ENCODE results near the gene DNER. TPM values are rescaled to one million over a fixed set of nuclear protein-coding genes. Genes with fewer than 3 reads are reported as not detected.

DNER gene
- total RNA-seq, 3 donors from 2014 or later: 0.55 to 8.4 (median 0.99) TPM

DNA sequence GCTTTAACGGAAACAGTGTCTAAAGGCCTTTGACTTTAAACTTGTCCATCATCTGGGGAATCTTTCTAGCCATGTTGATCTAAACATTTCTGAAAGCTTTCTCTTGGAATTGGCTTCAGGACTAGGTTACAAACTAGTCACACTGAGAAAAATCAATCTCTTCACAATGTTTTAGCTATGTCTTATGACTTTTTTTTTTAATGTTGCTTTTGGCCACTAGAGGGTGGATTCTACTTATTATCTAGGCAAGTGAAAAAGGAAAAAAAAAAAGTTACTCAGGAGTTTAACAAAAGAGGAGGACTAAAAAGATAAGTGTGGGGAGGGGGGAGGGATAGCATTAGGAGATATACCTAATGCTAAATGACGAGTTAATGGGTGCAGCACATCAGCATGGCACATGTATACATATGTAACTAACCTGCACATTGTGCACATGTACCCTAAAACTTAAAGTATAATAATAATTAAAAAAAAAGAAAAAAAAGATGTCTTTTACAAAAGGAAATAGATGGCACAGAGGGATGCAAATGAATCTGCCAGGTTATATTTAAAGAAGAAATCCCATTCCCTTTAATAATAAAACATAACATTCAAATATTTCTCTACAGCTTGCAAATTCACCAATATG lies 282.9 kb downstream of the DNER start:
- no peaks in the 10 kb centered on the region for H3K4me1 ChIP-seq (ENCODE audit: low read depth)
- ATAC-seq (no peak), DNase-seq (no peak)
- no peak for TF ChIP-seq CTCF (IDR thresholded peaks at IDR 0.05)
- no peaks in the 10 kb centered on the region for H3K36me3 ChIP-seq (ENCODE audit: low read depth)
- H3K4me3 ChIP-seq: no peak overlapping the region
- no peaks in the 10 kb centered on the region for H3K9me3 ChIP-seq
- intact Hi-C loops (cut with DNase I, micrococcal nuclease): loop anchor here in 1 of 2 donors (5.0 kb wide), 1 partner anchor 156 kb away; no protein-coding TSS in a partner anchor

- ATAC-seq: no peak
- H3K4me1 ChIP-seq (ENCODE audit: low read depth): no peaks in the 10 kb centered on the region
- intact Hi-C loops (cut with DNase I, micrococcal nuclease): no loop called here
- no peaks in the 10 kb centered on the region for H3K9me3 ChIP-seq
- DNase-seq: no peak
- no peak overlapping the region for H3K4me3 ChIP-seq
- no peaks in the 10 kb centered on the region for H3K36me3 ChIP-seq (ENCODE audit: low read depth)
- no peak for TF ChIP-seq CTCF (IDR thresholded peaks at IDR 0.05)
Measured at GRCh38 chr2:229429589-229429988, 284.8 kb downstream of the DNER start.

DNA sequence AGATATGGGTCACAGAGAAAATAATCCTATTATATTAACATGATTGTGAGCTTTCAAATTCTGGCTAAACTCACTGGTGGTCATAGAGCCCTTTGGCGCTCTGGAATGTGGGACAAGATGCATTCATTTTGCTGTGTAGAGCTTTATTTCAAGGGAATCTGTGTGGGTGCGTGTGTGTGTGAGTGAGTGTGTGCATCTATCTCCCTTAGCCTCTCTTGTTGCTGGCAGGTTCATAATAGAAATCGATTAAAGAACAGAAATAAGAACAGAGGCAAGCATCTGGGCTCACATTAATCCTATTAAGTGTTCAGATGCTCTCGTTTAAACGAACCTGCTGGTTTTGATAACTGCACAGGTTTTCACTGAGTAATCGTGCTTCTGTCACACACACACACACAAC lies 287.9 kb downstream of the DNER start:
- Histone ChIP-seq H3K4me1 (ENCODE audit: low read depth) (no peaks in the 10 kb centered on the region), H3K4me3 (no peak overlapping the region), H3K9me3 (no peaks in the 10 kb centered on the region), H3K36me3 (ENCODE audit: low read depth) (no peaks in the 10 kb centered on the region)
- no peak for TF ChIP-seq CTCF (IDR thresholded peaks at IDR 0.05)
- DNase-seq (no peak), ATAC-seq (no peak)
- intact Hi-C loops (cut with DNase I, micrococcal nuclease): no loop called here

GRCh38 chr2:229425598-229425997 lies 288.8 kb downstream of the DNER start:
- intact Hi-C loops (cut with DNase I, micrococcal nuclease): no loop called here
- ATAC-seq: no peak

GRCh38 chr2:229422063-229422462 lies 292.3 kb downstream of the DNER start:
- H3K9me3 ChIP-seq: no peaks in the 10 kb centered on the region
- no peak for TF ChIP-seq CTCF (IDR thresholded peaks at IDR 0.05)
- ATAC-seq: no peak
- H3K4me1 ChIP-seq (ENCODE audit: low read depth): no peaks in the 10 kb centered on the region
- H3K36me3 ChIP-seq (ENCODE audit: low read depth): no peaks in the 10 kb centered on the region
- H3K4me3 ChIP-seq: no peak overlapping the region
- no peak for DNase-seq
- intact Hi-C loops (cut with DNase I, micrococcal nuclease): no loop called here

More at GRCh38 chr2:229425598-229425997, 288.8 kb downstream of the DNER start:
- no peaks in the 10 kb centered on the region for H3K4me1 ChIP-seq (ENCODE audit: low read depth)
- no peaks in the 10 kb centered on the region for H3K9me3 ChIP-seq
- DNase-seq: no peak
- no peak overlapping the region for H3K4me3 ChIP-seq
- H3K36me3 ChIP-seq (ENCODE audit: low read depth): no peaks in the 10 kb centered on the region
- no peak for TF ChIP-seq CTCF (IDR thresholded peaks at IDR 0.05)

- intact Hi-C loops (cut with DNase I, micrococcal nuclease): no loop called here
- Histone ChIP-seq H3K4me1 (ENCODE audit: low read depth) (no peaks in the 10 kb centered on the region), H3K4me3 (no peak overlapping the region), H3K9me3 (no peaks in the 10 kb centered on the region), H3K36me3 (ENCODE audit: low read depth) (no peaks in the 10 kb centered on the region)
- ATAC-seq: no peak
- no peak for TF ChIP-seq CTCF (IDR thresholded peaks at IDR 0.05)
- no peak for DNase-seq
Measured at GRCh38 chr2:229419158-229419557, 295.2 kb downstream of the DNER start.
